Osteoblast (primary cell): ENCODE results near the gene AP1S2. TPM values are rescaled to one million over a fixed set of nuclear protein-coding genes. Genes with fewer than 3 reads are reported as not detected.
A peak's percentile ranks its signal among the peaks of the same experiment; 100 is the strongest.

Experiments used
- DNase-seq: peaks from one replicate; pipeline ENCODE4 v3.0.0; 2011; ENCODE audit warnings: low spot score, mixed read lengths; ENCODE audit not compliant: insufficient read length; ENCODE audit errors: missing footprints
- H2AFZ ChIP-seq: 2 replicates; pipeline ENCODE4 v1.6.0; 2011; ENCODE audit warnings: mild to moderate bottlenecking, low read length
- H3K27ac ChIP-seq: 2 replicates; pipeline ENCODE4 v1.5.1; 2011; ENCODE audit warnings: mild to moderate bottlenecking, low read depth, low read length, moderate library complexity
- H3K27me3 ChIP-seq: 2 replicates; pipeline ENCODE4 v1.6.0; 2012; ENCODE audit warnings: mild to moderate bottlenecking, control low read depth, inconsistent platforms, low read length, moderate library complexity; ENCODE audit not compliant: insufficient read depth
- H3K36me3 ChIP-seq: 2 replicates; pipeline ENCODE4 v1.5.1; 2011; ENCODE audit warnings: mild to moderate bottlenecking, low read length, control low read depth, moderate library complexity; ENCODE audit not compliant: insufficient read depth
- H3K4me1 ChIP-seq: 2 replicates; pipeline ENCODE4 v1.5.1; 2011; ENCODE audit warnings: mild to moderate bottlenecking, low read length, control low read depth, moderate library complexity; ENCODE audit not compliant: insufficient read depth
- H3K4me2 ChIP-seq: 2 replicates; pipeline ENCODE4 v1.6.0; 2011; ENCODE audit warnings: mild to moderate bottlenecking, low read length; ENCODE audit not compliant: insufficient read depth
- H3K4me3 ChIP-seq: fragments of 200-600 bp; sonication (generic); 3 replicates; pipeline ENCODE4 v1.5.1; 2012; ENCODE audit warnings: mild to moderate bottlenecking, low read length, inconsistent platforms; ENCODE audit not compliant: insufficient read depth
- H3K79me2 ChIP-seq: 2 replicates; pipeline ENCODE4 v1.6.0; 2012; ENCODE audit warnings: mild to moderate bottlenecking, low read length, control low read depth, inconsistent platforms; ENCODE audit not compliant: insufficient read depth
- H3K9me3 ChIP-seq: 2 replicates; pipeline ENCODE4 v1.5.1; 2011; ENCODE audit warnings: low read depth, low read length, control low read depth
- H4K20me1 ChIP-seq: 2 replicates; pipeline ENCODE4 v1.6.0; 2012; ENCODE audit warnings: mild to moderate bottlenecking, low read length, control low read depth; ENCODE audit not compliant: insufficient read depth
- CTCF ChIP-seq: IDR thresholded peaks from 2 replicates; pipeline ENCODE4 v1.5.1; 2011; ENCODE audit warnings: mild to moderate bottlenecking, low read depth, low read length, moderate library complexity; ENCODE audit errors: extremely low read depth
- total RNA-seq: library from RNA; depleted of rRNA; stranded (reverse); fragments of >200 nt; gene quantifications from 2 replicates; pipeline ENCODE4 v1.2.3, GENCODE V29; 2012

AP1S2 gene
- total RNA-seq, 1 donor = 14.8 TPM

DNA sequence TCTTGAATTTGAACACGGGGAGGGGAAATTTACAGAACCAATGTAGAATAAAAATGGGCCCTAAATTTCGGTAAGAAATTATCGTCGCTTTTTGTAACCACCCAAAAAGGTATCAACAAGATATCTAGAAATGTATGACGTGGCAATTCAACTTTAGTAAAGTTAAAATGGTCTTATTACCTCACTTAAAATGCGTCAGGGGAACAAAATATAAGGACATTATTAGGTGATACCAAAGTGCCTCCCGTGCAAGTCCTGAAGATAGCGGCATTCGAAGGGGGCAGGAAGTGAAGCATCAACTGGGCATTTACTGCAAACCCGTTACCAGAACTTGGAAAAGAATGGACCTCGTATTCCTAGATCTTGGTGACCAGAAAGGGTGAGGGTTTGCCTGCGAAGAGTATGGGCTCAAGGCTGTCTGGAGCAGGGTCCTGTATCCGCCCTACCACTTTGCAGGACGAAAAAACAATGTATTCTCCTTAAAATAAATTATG, 980 bp downstream of the AP1S2 start:
- Histone ChIP-seq H3K9me3 (no peaks in the 10 kb centered on the region), H3K4me2 (peak overlapping the region; percentile 98), H3K27me3 (peaks cover 23% of the 10 kb centered on the region), H3K4me3 (peak overlapping the region; percentile 81), H4K20me1 (no peaks in the 10 kb centered on the region), H3K36me3 (no peaks in the 10 kb centered on the region), H2AFZ (peak overlapping the region; percentile 85), H3K4me1 (peaks cover 7% of the 10 kb centered on the region), H3K27ac (no peak overlapping the region), H3K79me2 (peaks cover 2% of the 10 kb centered on the region)
- no peak for TF ChIP-seq CTCF
- DNase-seq = no peak

DNA sequence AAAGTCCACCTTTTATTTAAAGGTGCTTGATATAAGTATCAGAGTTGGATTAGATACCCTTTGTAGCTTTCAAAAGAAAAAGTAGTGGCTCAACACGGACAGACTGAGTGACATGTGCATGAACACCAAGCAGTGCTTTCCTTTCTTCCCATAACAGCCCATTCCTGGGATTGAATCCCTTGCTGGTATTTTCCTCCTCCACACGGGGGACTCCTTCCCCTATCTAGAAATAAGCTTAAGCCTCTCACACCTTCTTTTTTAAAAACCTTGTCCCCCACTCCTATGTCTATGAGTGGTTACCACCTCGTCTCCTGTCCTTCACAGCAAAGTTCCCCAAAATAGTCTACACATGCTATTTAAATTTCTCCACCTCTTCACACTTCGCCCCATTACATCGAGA, 5.1 kb downstream of the AP1S2 start:
- Histone ChIP-seq H3K27me3 (peaks cover 3% of the 10 kb centered on the region), H3K4me1 (no peaks in the 10 kb centered on the region), H3K4me2 (no peak overlapping the region), H3K27ac (no peak overlapping the region), H3K36me3 (no peaks in the 10 kb centered on the region), H3K9me3 (no peaks in the 10 kb centered on the region), H4K20me1 (no peaks in the 10 kb centered on the region), H2AFZ (no peak overlapping the region), H3K4me3 (no peak overlapping the region), H3K79me2 (peaks cover 2% of the 10 kb centered on the region)
- TF ChIP-seq CTCF = peak; percentile 27
- DNase-seq = peak; percentile 80

- no peaks in the 10 kb centered on the region for H3K27me3 ChIP-seq
- no peak for DNase-seq
- no peaks in the 10 kb centered on the region for H3K79me2 ChIP-seq
- H2AFZ ChIP-seq = no peak overlapping the region
- no peak overlapping the region for H3K4me2 ChIP-seq
- no peaks in the 10 kb centered on the region for H3K4me1 ChIP-seq
- H3K36me3 ChIP-seq = no peaks in the 10 kb centered on the region
- H3K4me3 ChIP-seq = no peak overlapping the region
- no peaks in the 10 kb centered on the region for H4K20me1 ChIP-seq
- H3K9me3 ChIP-seq = no peaks in the 10 kb centered on the region
- no peak for TF ChIP-seq CTCF
- no peak overlapping the region for H3K27ac ChIP-seq
Observed at GRCh38 chrX:15848576-15848975, 6.0 kb downstream of the AP1S2 start.

DNA sequence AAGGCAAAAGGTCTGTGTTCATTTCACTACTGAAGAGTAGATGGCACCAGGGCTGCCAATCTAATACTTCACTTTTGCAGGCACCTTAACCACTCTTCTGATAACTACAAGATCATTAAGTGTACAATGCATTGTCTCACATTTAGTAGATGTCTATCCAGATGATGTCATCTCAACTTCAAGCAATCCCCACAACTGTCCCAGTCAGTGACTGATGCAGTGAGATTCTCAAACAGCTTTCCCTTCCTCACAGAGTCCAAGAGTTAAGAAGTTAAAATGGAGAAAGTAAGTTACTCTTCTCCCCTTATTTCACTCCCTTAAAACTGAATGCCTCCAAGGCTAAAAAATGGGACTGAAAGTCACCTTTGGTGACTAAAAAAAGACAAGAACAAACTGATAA, 10.7 kb downstream of the AP1S2 start:
- DNase-seq = no peak
- H3K27me3 ChIP-seq = no peaks in the 10 kb centered on the region
- H3K79me2 ChIP-seq = no peaks in the 10 kb centered on the region
- H3K36me3 ChIP-seq = no peaks in the 10 kb centered on the region
- H4K20me1 ChIP-seq = no peaks in the 10 kb centered on the region
- no peak overlapping the region for H2AFZ ChIP-seq
- H3K27ac ChIP-seq = no peak overlapping the region
- H3K4me2 ChIP-seq = no peak overlapping the region
- TF ChIP-seq CTCF = no peak
- no peak overlapping the region for H3K4me3 ChIP-seq
- H3K9me3 ChIP-seq = no peaks in the 10 kb centered on the region
- H3K4me1 ChIP-seq = no peaks in the 10 kb centered on the region
